ENCODE data around the gene RBM38. TPM values are rescaled to one million over a fixed set of nuclear protein-coding genes. Genes with fewer than 3 reads are reported as not detected.
A peak's percentile ranks its signal among the peaks of the same experiment; 100 is the strongest.

Gene RBM38
- total RNA-seq, 1 experiment from 2014 or later, result 39.2 TPM

DNA sequence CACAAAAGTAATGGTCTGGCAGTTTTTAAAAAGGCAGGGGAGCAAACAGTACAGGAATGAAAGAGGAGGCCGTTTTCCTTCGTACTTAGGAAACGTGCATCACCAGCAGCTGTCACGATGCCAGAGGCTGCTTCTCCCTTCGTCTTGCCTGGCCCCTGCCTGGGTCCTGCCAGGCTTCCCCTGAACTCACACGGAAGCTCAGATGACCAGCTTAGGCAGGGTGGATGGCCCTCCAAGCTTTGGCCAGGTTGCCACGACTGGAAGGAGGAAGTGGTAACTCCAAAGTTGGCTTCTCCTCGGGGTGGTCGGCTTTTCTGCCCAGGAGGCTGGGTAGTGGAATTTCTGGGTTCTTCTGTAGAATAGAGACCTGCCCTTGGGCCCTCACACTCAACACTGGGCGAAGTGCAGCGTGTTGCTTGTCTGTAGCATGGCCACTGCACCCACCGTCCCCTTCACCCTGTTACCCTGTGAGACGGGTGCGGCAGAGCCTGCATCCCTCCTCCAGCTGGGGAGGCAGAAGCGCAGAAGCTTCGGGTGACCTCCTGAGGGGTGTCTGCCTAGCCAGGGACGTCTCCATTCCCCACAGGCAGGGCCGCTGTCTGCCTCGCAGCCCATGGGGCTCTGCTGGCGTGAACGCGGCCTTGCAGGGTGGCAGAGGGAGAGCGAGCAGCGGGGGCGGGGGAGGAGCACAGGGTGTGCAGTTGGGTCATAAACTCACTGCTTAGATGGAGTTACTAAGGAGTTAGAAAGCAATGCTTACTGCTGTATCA, 18.4 kb upstream of the RBM38 start:
- CTCF ChIA-PET, result no interaction called here
- Mint-ChIP-seq H3K27me3 (ENCODE audit: insufficient read depth, unreplicated experiment) (no peaks in the 10 kb centered on the region), H3K36me3 (ENCODE audit: insufficient read depth, unreplicated experiment) (peaks cover 99% of the 10 kb centered on the region), H3K4me1 (ENCODE audit: low read depth, unreplicated experiment) (no peaks in the 10 kb centered on the region), H3K4me3 (ENCODE audit: unreplicated experiment) (no peak overlapping the region), H3K9me3 (ENCODE audit: unreplicated experiment) (no peaks in the 10 kb centered on the region), H3K27ac (ENCODE audit: unreplicated experiment) (no peak overlapping the region)
- no peaks in the 10 kb centered on the region for H3K27me3 ChIP-seq (replicated peaks; ENCODE audit: control insufficient read depth, insufficient read depth, low read length)
- BruUV-seq (replicated peaks), result no TSS peak
- POLR2A ChIA-PET, result no interaction called here
- no peaks in the 10 kb centered on the region for H3K9me3 ChIP-seq
- no peak for TF ChIP-seq CTCF (IDR thresholded peaks at IDR 0.05; ENCODE audit: insufficient read depth in 1 of 2, low read depth in 1 of 2, low read length in 1 of 2, severe bottlenecking in 1 of 2, unreplicated experiment in 1 of 2)
- no peaks in the 10 kb centered on the region for H3K4me1 ChIP-seq
- DNase-seq, result no peak
- H3K36me3 ChIP-seq (ENCODE audit: control insufficient read depth, insufficient read depth, low read length), result peaks cover 16% of the 10 kb centered on the region
- no peak overlapping the region for H3K4me3 ChIP-seq (ENCODE audit: low read depth, low read length)
- intact Hi-C loops (cut with micrococcal nuclease; ENCODE audit: unreplicated experiment), result no loop called here

DNA sequence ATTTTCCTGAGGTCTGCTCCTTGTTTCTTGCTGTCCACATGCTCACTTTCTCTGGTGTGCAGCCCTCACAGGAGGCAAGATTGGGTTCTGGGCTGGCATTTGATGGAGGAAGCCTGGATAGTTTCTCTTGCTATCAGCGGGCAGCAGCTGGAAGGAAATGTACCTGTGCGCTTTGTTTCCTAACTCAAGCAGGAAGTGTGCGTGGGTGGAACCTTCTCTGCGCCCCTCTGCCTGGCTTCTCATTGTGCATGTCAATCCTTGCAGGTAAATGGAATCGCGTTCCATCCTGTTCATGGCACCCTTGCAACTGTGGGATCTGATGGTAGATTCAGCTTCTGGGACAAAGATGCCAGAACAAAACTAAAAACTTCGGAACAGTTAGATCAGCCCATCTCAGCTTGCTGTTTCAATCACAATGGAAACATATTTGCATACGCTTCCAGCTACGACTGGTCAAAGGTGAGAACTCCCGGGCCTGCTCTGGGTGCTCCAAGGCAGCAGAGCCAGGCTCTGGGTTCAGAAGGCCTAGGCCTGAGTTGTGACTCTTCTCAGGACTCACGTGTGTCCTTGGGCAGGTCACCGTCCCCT, 16.8 kb upstream of the RBM38 start:
- DNase-seq, result no peak
- Mint-ChIP-seq H3K27ac (ENCODE audit: unreplicated experiment) (no peak overlapping the region), H3K36me3 (ENCODE audit: insufficient read depth, unreplicated experiment) (peaks cover 99% of the 10 kb centered on the region), H3K27me3 (ENCODE audit: insufficient read depth, unreplicated experiment) (no peaks in the 10 kb centered on the region), H3K4me1 (ENCODE audit: low read depth, unreplicated experiment) (no peaks in the 10 kb centered on the region), H3K9me3 (ENCODE audit: unreplicated experiment) (no peaks in the 10 kb centered on the region), H3K4me3 (ENCODE audit: unreplicated experiment) (no peak overlapping the region)
- ChIA-PET POLR2A (no interaction called here), CTCF (no interaction called here)
- Histone ChIP-seq H3K36me3 (ENCODE audit: control insufficient read depth, insufficient read depth, low read length) (peaks cover 16% of the 10 kb centered on the region), H3K9me3 (no peaks in the 10 kb centered on the region), H3K4me1 (no peaks in the 10 kb centered on the region), H3K27me3 (replicated peaks; ENCODE audit: control insufficient read depth, insufficient read depth, low read length) (no peaks in the 10 kb centered on the region), H3K4me3 (ENCODE audit: low read depth, low read length) (no peak overlapping the region)
- no TSS peak for BruUV-seq (replicated peaks)
- no peak for TF ChIP-seq CTCF (IDR thresholded peaks at IDR 0.05; ENCODE audit: insufficient read depth in 1 of 2, low read depth in 1 of 2, low read length in 1 of 2, severe bottlenecking in 1 of 2, unreplicated experiment in 1 of 2)
- intact Hi-C loops (cut with micrococcal nuclease; ENCODE audit: unreplicated experiment), result no loop called here

- Histone ChIP-seq H3K4me3 (ENCODE audit: low read depth, low read length) (no peak overlapping the region), H3K36me3 (ENCODE audit: control insufficient read depth, insufficient read depth, low read length) (peaks cover 12% of the 10 kb centered on the region), H3K4me1 (no peaks in the 10 kb centered on the region), H3K9me3 (no peaks in the 10 kb centered on the region), H3K27me3 (replicated peaks; ENCODE audit: control insufficient read depth, insufficient read depth, low read length) (no peaks in the 10 kb centered on the region)
- intact Hi-C loops (cut with micrococcal nuclease; ENCODE audit: unreplicated experiment), result no loop called here
- BruUV-seq (replicated peaks), result no TSS peak
- no peaks in the 10 kb centered on the region for H3K9me3 Mint-ChIP-seq (ENCODE audit: unreplicated experiment)
- no peaks in the 10 kb centered on the region for H3K4me1 Mint-ChIP-seq (ENCODE audit: low read depth, unreplicated experiment)
- peaks cover 98% of the 10 kb centered on the region for H3K36me3 Mint-ChIP-seq (ENCODE audit: insufficient read depth, unreplicated experiment)
- H3K27me3 Mint-ChIP-seq (ENCODE audit: insufficient read depth, unreplicated experiment), result no peaks in the 10 kb centered on the region
- H3K4me3 Mint-ChIP-seq (ENCODE audit: unreplicated experiment), result no peak overlapping the region
- DNase-seq, result no peak
- POLR2A ChIA-PET, result no interaction called here
- CTCF ChIA-PET, result interaction anchor here (0.6 to 1.2 kb wide), 2 partner anchors 51 to 89 kb away, joined by 3 read pairs; no protein-coding TSS in a partner anchor
- TF ChIP-seq CTCF (IDR thresholded peaks at IDR 0.05; ENCODE audit: insufficient read depth in 1 of 2, low read depth in 1 of 2, low read length in 1 of 2, severe bottlenecking in 1 of 2, unreplicated experiment in 1 of 2), result no peak
- peak overlapping the region; percentile 8 for H3K27ac Mint-ChIP-seq (ENCODE audit: unreplicated experiment)
Observed at GRCh38 chr20:57374931-57375651, 16.1 kb upstream of the RBM38 start.

Measured in Caco-2 (cell line).